H9 (cell line): ENCODE data around the gene SYCE3. TPM values are rescaled to one million over a fixed set of nuclear protein-coding genes. Genes with fewer than 3 reads are reported as not detected.
"Not testable (repeated sequence)": the region's sequence is repeated elsewhere in the genome, so short reads cannot be mapped to it uniquely, and the experiment has no call there.

Source experiments
- DNase-seq: peaks from one replicate; pipeline ENCODE4 v3.0.0-alpha.2; 2017
- H2AFZ ChIP-seq: one replicate; pipeline ENCODE4 v1.6.1; 2013; ENCODE audit warnings: mild to moderate bottlenecking, low read length, control low read depth, moderate library complexity
- H2AK5ac ChIP-seq: 2 replicates; pipeline ENCODE4 v1.6.1; 2013; ENCODE audit warnings: low read length, control low read depth, mixed read lengths; ENCODE audit not compliant: insufficient read length
- H2BK120ac ChIP-seq: one replicate; pipeline ENCODE4 v1.6.1; 2013; ENCODE audit warnings: low read depth, mild to moderate bottlenecking, low read length, control low read depth, inconsistent platforms; ENCODE audit not compliant: poor library complexity, severe bottlenecking
- H2BK12ac ChIP-seq: 2 replicates; pipeline ENCODE4 v1.6.1; 2013; ENCODE audit warnings: low read length, control low read depth, mixed read lengths, low read depth; ENCODE audit not compliant: insufficient read length
- H2BK15ac ChIP-seq: 2 replicates; pipeline ENCODE4 v1.6.1; 2013; ENCODE audit warnings: low read depth, low read length, control low read depth
- H2BK20ac ChIP-seq: one replicate; pipeline ENCODE4 v1.6.1; 2013; ENCODE audit warnings: low read depth, mild to moderate bottlenecking, low read length, control low read depth, inconsistent platforms; ENCODE audit not compliant: poor library complexity, severe bottlenecking
- H2BK5ac ChIP-seq: 2 replicates; pipeline ENCODE4 v1.6.1; 2013; ENCODE audit warnings: low read length, control low read depth, mixed read lengths; ENCODE audit not compliant: insufficient read length
- H3K14ac ChIP-seq: 2 replicates; pipeline ENCODE4 v1.6.1; 2013; ENCODE audit warnings: low read length, control low read depth; ENCODE audit not compliant: insufficient read depth
- H3K18ac ChIP-seq: 2 replicates; pipeline ENCODE4 v1.6.1; 2013; ENCODE audit warnings: low read depth, mild to moderate bottlenecking, mixed read lengths, low read length, control low read depth; ENCODE audit not compliant: insufficient read length
- H3K23ac ChIP-seq: 2 replicates; pipeline ENCODE4 v1.6.1; 2013; ENCODE audit warnings: low read length, control low read depth, mixed read lengths, low read depth; ENCODE audit not compliant: insufficient read length
- H3K23me2 ChIP-seq: 2 replicates; pipeline ENCODE4 v1.6.1; 2013; ENCODE audit warnings: low read depth, mild to moderate bottlenecking, mixed read lengths, low read length, control low read depth; ENCODE audit not compliant: insufficient read length, poor library complexity, severe bottlenecking
- H3K27ac ChIP-seq: 2 replicates; pipeline ENCODE4 v1.5.1; 2013; ENCODE audit warnings: low read length, control low read depth, mixed read lengths, low read depth; ENCODE audit not compliant: insufficient read length
- H3K27me3 ChIP-seq: 2 replicates; pipeline ENCODE4 v1.6.1; 2013; ENCODE audit warnings: low read length, control low read depth, inconsistent platforms; ENCODE audit not compliant: insufficient read depth
- H3K4ac ChIP-seq: 2 replicates; pipeline ENCODE4 v1.6.1; 2013; ENCODE audit warnings: low read depth, mild to moderate bottlenecking, control low read depth, inconsistent platforms, low read length, moderate library complexity
- H3K4me1 ChIP-seq: 2 replicates; pipeline ENCODE4 v1.6.1; 2013; ENCODE audit warnings: low read length, control low read depth, inconsistent platforms; ENCODE audit not compliant: insufficient read depth
- H3K4me2 ChIP-seq: 2 replicates; pipeline ENCODE4 v1.6.1; 2013; ENCODE audit warnings: low read length, control low read depth, mixed read lengths; ENCODE audit not compliant: insufficient read length, insufficient read depth
- H3K56ac ChIP-seq: 2 replicates; pipeline ENCODE4 v1.6.1; 2013; ENCODE audit warnings: low read depth, mild to moderate bottlenecking, mixed read lengths, low read length, control low read depth; ENCODE audit not compliant: insufficient read length
- H3K79me1 ChIP-seq: 2 replicates; pipeline ENCODE4 v1.6.1; 2013; ENCODE audit warnings: low read depth, mild to moderate bottlenecking, moderate library complexity, low read length, control low read depth, inconsistent platforms; ENCODE audit not compliant: insufficient read depth, poor library complexity, severe bottlenecking
- H3K79me2 ChIP-seq: 2 replicates; pipeline ENCODE4 v1.6.1; 2013; ENCODE audit warnings: low read length, control low read depth, inconsistent platforms; ENCODE audit not compliant: insufficient read depth
- H3K9ac ChIP-seq: 2 replicates; pipeline ENCODE4 v1.6.1; 2013; ENCODE audit warnings: low read length, control low read depth, mixed read lengths; ENCODE audit not compliant: insufficient read length; ENCODE audit errors: extremely low read depth
- H3K9me3 ChIP-seq: one replicate; pipeline ENCODE4 v1.6.1; 2013; ENCODE audit warnings: low read depth, low read length, inconsistent platforms; ENCODE audit not compliant: control insufficient read depth
- H3T11ph ChIP-seq: one replicate; pipeline ENCODE4 v1.6.1; 2013; ENCODE audit warnings: mild to moderate bottlenecking, low read length, control low read depth, inconsistent platforms
- H4K20me1 ChIP-seq: one replicate; pipeline ENCODE4 v1.6.1; 2013; ENCODE audit not compliant: control insufficient read depth, insufficient read length, insufficient read depth
- H4K5ac ChIP-seq: 2 replicates; pipeline ENCODE4 v1.6.1; 2013; ENCODE audit warnings: low read depth, mild to moderate bottlenecking, mixed read lengths, low read length, control low read depth; ENCODE audit not compliant: insufficient read length
- H4K8ac ChIP-seq: replicated peaks from 2 replicates; pipeline ENCODE4 v1.6.1; 2013; ENCODE audit warnings: low read length, control low read depth, mixed read lengths, low read depth; ENCODE audit not compliant: insufficient read length
- H4K91ac ChIP-seq: 2 replicates; pipeline ENCODE4 v1.6.1; 2013; ENCODE audit warnings: low read depth, mild to moderate bottlenecking, moderate library complexity, mixed read lengths, low read length, control low read depth; ENCODE audit not compliant: insufficient read length
- H3K27ac Mint-ChIP-seq, 3 experiments: 2 replicates in 2 of 3; 3 replicates in 1 of 3; pipeline ENCODE4 v1.8.0; 2020 to 2021; ENCODE audit warnings: mixed read lengths in 3 of 3, mild to moderate bottlenecking in 1 of 3, moderate library complexity in 1 of 3
- H3K27me3 Mint-ChIP-seq: 2 replicates; pipeline ENCODE4 v1.8.0; 2021; ENCODE audit warnings: low read depth, mild to moderate bottlenecking, moderate library complexity, mixed read lengths
- H3K36me3 Mint-ChIP-seq, 3 experiments: 2 replicates in 2 of 3; 3 replicates in 1 of 3; pipeline ENCODE4 v1.8.0; 2020 to 2021; ENCODE audit warnings: low read depth in 3 of 3, mixed read lengths in 3 of 3; ENCODE audit not compliant: insufficient read depth in 1 of 3
- H3K4me1 Mint-ChIP-seq, 2 experiments: 2 replicates each; pipeline ENCODE4 v1.8.0; 2020; ENCODE audit warnings: mixed read lengths in 2 of 2
- H3K4me3 Mint-ChIP-seq, 2 experiments: 2 replicates in 1 of 2; 3 replicates in 1 of 2; pipeline ENCODE4 v1.8.0; 2020 to 2021; ENCODE audit warnings: mild to moderate bottlenecking in 2 of 2, mixed read lengths in 2 of 2, moderate library complexity in 1 of 2
- H3K9me3 Mint-ChIP-seq, 2 experiments: 2 replicates in 1 of 2; 3 replicates in 1 of 2; pipeline ENCODE4 v1.8.0; 2020; ENCODE audit warnings: mild to moderate bottlenecking in 2 of 2, mixed read lengths in 2 of 2, moderate library complexity in 1 of 2
- CTCF ChIP-seq: fragments of 200-600 bp; sonication (generic); conservative IDR thresholded peaks from 3 replicates; pipeline ENCODE4 v1.8.0; 2021; ENCODE audit warnings: antibody characterized with exemption, mild to moderate bottlenecking
- WGBS: extraction: QIAGEN DNeasy Blood & Tissue Kit; methylation state at CpG from one replicate; pipeline ENCODE4 v1.1.7; 2013; ENCODE audit warnings: missing lambda C conversion rate, low lambda C conversion rate, mixed read lengths; ENCODE audit not compliant: insufficient read length; ENCODE audit errors: extremely low coverage; 5-methylcytosine and 5-hydroxymethylcytosine counted together
- total RNA-seq: library from RNA; stranded (reverse); gene quantifications from 2 replicates; pipeline ENCODE4 v1.2.1, GENCODE V29; 2021

SYCE3 gene
- total RNA-seq, 1 experiment from 2014 or later = 0.85 TPM

- no peak overlapping the region for H2BK15ac ChIP-seq
- no peak for TF ChIP-seq CTCF
- H2BK5ac ChIP-seq = no peak overlapping the region
- H3K79me2 ChIP-seq = no peaks in the 10 kb centered on the region
- H3K56ac ChIP-seq = no peak overlapping the region
- no peaks in the 10 kb centered on the region for H3K36me3 Mint-ChIP-seq
- H2BK120ac ChIP-seq = no peak overlapping the region
- H2AK5ac ChIP-seq = no peak overlapping the region
- H4K8ac ChIP-seq = no peak overlapping the region
- peaks cover 17% of the 10 kb centered on the region; the same call in 1 of the 2 replicates for H3K27me3 ChIP-seq
- no peak overlapping the region for H4K91ac ChIP-seq
- no peak overlapping the region for H2AFZ ChIP-seq
- no peaks in the 10 kb centered on the region for H3K9me3 ChIP-seq
- H3K4me1 ChIP-seq = no peaks in the 10 kb centered on the region
- DNase-seq = no peak
- H3K4me2 ChIP-seq = no peak overlapping the region
- no peak overlapping the region for H3K27ac ChIP-seq
- H3K4me3 Mint-ChIP-seq = no peak overlapping the region
- H3T11ph ChIP-seq = no peak overlapping the region
- no peaks in the 10 kb centered on the region for H3K79me1 ChIP-seq
- no peak overlapping the region for H3K18ac ChIP-seq
- H3K27me3 Mint-ChIP-seq = peaks cover 74% of the 10 kb centered on the region
- peaks cover 18% of the 10 kb centered on the region for H3K23me2 ChIP-seq
- H3K4ac ChIP-seq = no peak overlapping the region
- no peaks in the 10 kb centered on the region for H4K20me1 ChIP-seq
- H3K9me3 Mint-ChIP-seq = no peaks in the 10 kb centered on the region
- no peak overlapping the region for H3K27ac Mint-ChIP-seq
- H3K14ac ChIP-seq = no peak overlapping the region
- H4K5ac ChIP-seq = no peak overlapping the region
- no CpG with 5 or more reads among the region's 8 CpGs for WGBS
- no peak overlapping the region for H3K23ac ChIP-seq
- H3K4me1 Mint-ChIP-seq = peaks cover 9 to 13% of the 10 kb centered on the region in 2 experiments
- H3K9ac ChIP-seq = no peak overlapping the region
- no peak overlapping the region for H2BK12ac ChIP-seq
- H2BK20ac ChIP-seq = no peak overlapping the region
These were observed 27.6 kb downstream of the SYCE3 start for GRCh38 chr22:50535113-50535512.

GRCh38 chr22:50533856-50534711 lies 28.6 kb downstream of the SYCE3 start:
- H2BK20ac ChIP-seq, H2BK5ac ChIP-seq, H3K4me1 ChIP-seq, H4K20me1 ChIP-seq, H2BK12ac ChIP-seq, H3K9ac ChIP-seq, H2BK120ac ChIP-seq, H3K27ac ChIP-seq, H3K23ac ChIP-seq, H3K79me2 ChIP-seq, H3K56ac ChIP-seq, H3K79me1 ChIP-seq, H4K5ac ChIP-seq, H3K14ac ChIP-seq, H2BK15ac ChIP-seq, H2AFZ ChIP-seq, H3K9me3 ChIP-seq, H4K8ac ChIP-seq, H3K4ac ChIP-seq, H3K4me2 ChIP-seq, H3K9me3 Mint-ChIP-seq, DNase-seq, H2AK5ac ChIP-seq, H3K36me3 Mint-ChIP-seq, H3T11ph ChIP-seq, H3K27ac Mint-ChIP-seq, H3K18ac ChIP-seq, H4K91ac ChIP-seq: not testable (repeated sequence)
- no CpG with 5 or more reads among the region's 21 CpGs for WGBS
- Mint-ChIP-seq H3K4me3 (peak overlapping the region in 1 of 2 experiments; percentile 29; a peak in 1 of 5 replicates), H3K4me1 (peaks cover 9 to 13% of the 10 kb centered on the region in 2 experiments), H3K27me3 (peaks cover 74% of the 10 kb centered on the region)
- Histone ChIP-seq H3K23me2 (peaks cover 18% of the 10 kb centered on the region), H3K27me3 (peaks cover 25% of the 10 kb centered on the region; the same call in 1 of the 2 replicates)
